Measurements from ENCODE around the gene ENO1.

Gene ENO1

DNA sequence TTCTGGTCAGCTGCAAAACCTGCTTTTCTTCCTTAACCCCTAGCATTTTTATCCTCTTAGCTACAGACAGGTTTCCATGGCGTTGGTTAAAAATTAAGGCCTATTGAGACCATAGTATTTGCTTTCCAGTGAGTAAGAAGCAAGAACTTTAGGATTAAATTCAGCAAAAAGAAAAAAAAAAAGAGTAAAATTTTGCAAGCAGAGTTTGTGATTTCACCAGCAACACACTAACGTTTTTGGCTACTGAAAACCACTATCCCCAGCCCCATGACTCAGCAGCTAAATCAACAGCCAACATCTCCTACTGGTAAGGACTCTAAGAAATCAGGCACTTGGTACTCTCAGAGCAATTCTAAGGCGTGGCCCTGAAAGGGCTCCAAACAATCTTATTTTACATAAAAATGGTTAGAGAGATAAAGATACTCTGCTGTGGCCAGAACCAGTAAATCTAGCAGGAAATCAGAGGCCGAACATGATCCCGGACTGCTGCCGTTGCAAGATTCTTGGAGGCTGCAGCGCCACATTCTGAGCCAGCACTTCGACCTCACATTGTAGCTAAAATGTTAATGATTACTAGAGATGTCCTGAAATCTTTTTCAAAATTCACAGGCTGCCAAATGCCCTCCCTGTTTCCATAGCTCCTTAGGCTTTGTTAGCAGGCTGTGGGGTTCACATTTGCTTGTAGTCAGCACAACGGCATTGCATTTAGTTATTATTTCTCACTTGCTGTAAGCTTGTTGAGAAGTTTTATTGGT, 1.6 kb upstream of the ENO1 start:
- TF ChIP-seq POLR2A (IDR thresholded peaks at IDR 0.05; ENCODE audit: extremely low read depth, insufficient read length) (peak; percentile 25), MYC (IDR thresholded peaks at IDR 0.05; ENCODE audit: low read depth, low read length) (no peak)
- TF ChIP-seq, protein P1, sequence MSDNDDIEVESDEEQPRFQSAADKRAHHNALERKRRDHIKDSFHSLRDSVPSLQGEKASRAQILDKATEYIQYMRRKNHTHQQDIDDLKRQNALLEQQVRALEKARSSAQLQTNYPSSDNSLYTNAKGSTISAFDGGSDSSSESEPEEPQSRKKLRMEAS (IDR thresholded peaks at IDR 0.05; ENCODE audit: low read depth, low read length): 0 out of 2 replicates have a peak, but pooled peaks have one; percentile 14
- TF ChIP-seq, protein P2, sequence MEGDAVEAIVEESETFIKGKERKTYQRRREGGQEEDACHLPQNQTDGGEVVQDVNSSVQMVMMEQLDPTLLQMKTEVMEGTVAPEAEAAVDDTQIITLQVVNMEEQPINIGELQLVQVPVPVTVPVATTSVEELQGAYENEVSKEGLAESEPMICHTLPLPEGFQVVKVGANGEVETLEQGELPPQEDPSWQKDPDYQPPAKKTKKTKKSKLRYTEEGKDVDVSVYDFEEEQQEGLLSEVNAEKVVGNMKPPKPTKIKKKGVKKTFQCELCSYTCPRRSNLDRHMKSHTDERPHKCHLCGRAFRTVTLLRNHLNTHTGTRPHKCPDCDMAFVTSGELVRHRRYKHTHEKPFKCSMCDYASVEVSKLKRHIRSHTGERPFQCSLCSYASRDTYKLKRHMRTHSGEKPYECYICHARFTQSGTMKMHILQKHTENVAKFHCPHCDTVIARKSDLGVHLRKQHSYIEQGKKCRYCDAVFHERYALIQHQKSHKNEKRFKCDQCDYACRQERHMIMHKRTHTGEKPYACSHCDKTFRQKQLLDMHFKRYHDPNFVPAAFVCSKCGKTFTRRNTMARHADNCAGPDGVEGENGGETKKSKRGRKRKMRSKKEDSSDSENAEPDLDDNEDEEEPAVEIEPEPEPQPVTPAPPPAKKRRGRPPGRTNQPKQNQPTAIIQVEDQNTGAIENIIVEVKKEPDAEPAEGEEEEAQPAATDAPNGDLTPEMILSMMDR (IDR thresholded peaks at IDR 0.05; ENCODE audit: low read depth, low read length): no peak
- peak; percentile 92 for DNase-seq (ENCODE audit: low read depth)
- peak overlapping the region; percentile 68 for H3K4me3 ChIP-seq (ENCODE audit: low read depth, low read length)

DNA sequence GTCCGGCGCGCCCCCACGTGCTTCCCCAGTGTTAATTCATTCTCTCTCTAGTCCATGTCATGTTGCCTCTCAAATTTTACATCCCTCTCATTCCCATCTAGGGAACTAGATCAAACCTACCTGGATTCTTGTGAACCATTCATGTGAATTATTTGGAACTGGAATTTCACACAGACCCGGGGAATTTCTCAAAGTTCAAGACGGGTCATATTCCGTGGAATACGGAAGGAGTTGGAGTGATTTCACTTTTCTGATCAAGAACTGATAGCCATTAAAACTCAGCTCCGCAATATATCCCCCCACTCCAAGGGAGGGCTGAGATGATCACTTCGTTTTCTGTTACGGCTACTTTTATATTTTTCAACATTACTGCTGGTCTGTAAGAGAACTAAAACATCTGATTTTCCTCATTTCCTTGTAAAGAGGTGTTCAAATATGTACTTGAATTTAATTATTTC, 1.0 kb upstream of the ENO1 start:
- peak overlapping the region; percentile 68 for H3K4me3 ChIP-seq (ENCODE audit: low read depth, low read length)
- TF ChIP-seq, protein P2 (IDR thresholded peaks at IDR 0.05; ENCODE audit: low read depth, low read length): no peak
- TF ChIP-seq POLR2A (IDR thresholded peaks at IDR 0.05; ENCODE audit: extremely low read depth, insufficient read length) (no peak), MYC (IDR thresholded peaks at IDR 0.05; ENCODE audit: low read depth, low read length) (no peak)
- TF ChIP-seq, protein P1 (IDR thresholded peaks at IDR 0.05; ENCODE audit: low read depth, low read length): no peak
- no peak for DNase-seq (ENCODE audit: low read depth)

DNA sequence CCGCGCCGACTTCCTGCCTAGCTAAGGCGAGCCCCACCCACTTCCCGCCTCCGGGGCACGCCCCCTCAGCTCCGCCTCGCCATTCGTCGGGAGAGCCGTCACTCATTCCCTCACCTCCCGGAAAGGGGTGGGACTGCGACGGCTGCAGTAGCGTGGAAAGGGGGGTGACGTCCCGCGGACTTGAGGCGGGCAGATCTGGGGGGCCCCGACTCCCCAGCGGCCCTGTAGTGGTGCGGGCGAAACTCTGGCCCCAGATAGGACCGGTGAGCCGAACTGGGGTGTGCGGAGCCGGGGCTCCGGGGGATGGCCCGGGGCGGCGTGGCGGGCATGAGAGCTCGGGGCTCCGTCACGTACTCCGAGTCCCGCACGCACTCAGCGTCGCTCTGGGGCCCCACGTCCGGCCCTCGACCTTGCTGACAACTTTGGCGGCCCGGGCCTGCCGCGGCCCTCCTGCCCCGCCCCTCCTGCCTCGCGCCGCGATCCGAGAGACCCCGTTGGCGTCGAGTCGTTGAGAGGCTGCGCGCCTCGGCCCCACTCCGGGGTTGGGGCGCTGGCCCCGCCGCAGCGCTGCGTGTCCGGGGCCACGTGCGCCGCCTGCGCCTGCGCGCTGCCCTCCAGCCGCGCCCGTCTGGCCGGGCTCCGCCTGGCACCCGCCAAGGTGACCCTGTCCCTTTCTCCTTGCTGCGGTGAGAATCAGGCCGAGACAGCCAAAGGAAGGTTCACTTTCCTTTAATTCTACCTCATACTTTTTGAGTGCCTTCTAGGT, 395 bp upstream of the ENO1 start:
- TF ChIP-seq POLR2A (IDR thresholded peaks at IDR 0.05; ENCODE audit: extremely low read depth, insufficient read length) (peak; percentile 56), MYC (IDR thresholded peaks at IDR 0.05; ENCODE audit: low read depth, low read length) (peak; percentile 81)
- TF ChIP-seq, protein P2 (IDR thresholded peaks at IDR 0.05; ENCODE audit: low read depth, low read length): no peak
- TF ChIP-seq, protein P1 (IDR thresholded peaks at IDR 0.05; ENCODE audit: low read depth, low read length): peak; percentile 93
- DNase-seq (ENCODE audit: low read depth): peak; percentile 97
- peak overlapping the region; percentile 99 for H3K4me3 ChIP-seq (ENCODE audit: low read depth, low read length)

DNA sequence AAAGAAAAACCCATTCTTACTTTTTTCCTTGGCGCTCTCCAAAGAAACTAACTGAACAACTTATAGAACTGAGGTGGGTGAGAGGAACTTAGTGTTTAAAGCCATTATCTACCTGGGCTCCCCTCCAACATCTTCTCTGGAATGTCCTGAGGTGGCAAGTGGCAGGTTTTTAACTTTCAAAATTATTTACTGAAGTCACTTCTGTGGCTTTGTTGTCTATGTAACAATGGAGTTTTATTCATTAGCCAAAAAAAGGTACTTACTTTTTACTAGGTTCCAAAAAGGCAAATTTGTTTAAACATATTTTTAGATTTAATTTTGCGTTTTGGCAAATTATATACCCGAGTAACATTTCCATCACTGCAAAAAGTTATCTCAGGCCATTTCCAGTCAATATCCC, 2.4 kb downstream of the ENO1 start:
- H3K4me3 ChIP-seq (ENCODE audit: low read depth, low read length): peak overlapping the region; percentile 99
- TF ChIP-seq, protein P2 (IDR thresholded peaks at IDR 0.05; ENCODE audit: low read depth, low read length): no peak
- TF ChIP-seq MYC (IDR thresholded peaks at IDR 0.05; ENCODE audit: low read depth, low read length): no peak
- TF ChIP-seq, protein P1 (IDR thresholded peaks at IDR 0.05; ENCODE audit: low read depth, low read length): no peak
- no peak for TF ChIP-seq POLR2A (IDR thresholded peaks at IDR 0.05; ENCODE audit: extremely low read depth, insufficient read length)
- DNase-seq (ENCODE audit: low read depth): peak; percentile 6

DNA sequence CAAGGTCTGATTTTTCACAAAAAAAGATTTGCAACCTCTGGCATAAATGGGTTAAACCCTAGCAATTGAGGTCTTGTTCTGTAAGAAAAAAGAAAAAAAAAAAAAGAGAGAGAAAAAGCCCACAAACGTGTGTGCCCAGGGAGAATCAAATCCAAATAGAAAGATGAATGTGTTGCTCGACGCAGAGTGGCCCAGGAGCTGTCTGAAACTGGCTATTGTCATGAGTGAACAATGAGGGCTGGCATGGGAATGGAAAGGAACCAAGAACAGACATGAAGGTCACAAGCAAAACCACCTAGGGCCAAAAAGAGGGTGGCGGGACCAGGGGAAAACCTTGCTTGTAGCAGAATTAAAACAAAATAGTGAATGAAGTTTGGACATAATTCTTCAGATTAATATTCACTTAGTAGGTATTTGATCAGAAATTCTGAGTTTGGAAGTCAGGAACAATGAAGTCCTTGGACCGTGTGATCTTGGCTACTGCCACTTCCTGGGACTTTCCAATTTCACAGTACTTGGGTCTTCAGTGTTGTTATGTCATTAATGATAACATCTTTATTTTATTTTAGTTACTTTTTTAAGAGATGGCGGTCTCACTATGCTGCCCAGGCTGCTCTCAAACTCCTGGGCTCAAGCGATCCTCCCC, 3.1 kb downstream of the ENO1 start:
- TF ChIP-seq, protein P1 (IDR thresholded peaks at IDR 0.05; ENCODE audit: low read depth, low read length): no peak
- TF ChIP-seq MYC (IDR thresholded peaks at IDR 0.05; ENCODE audit: low read depth, low read length): no peak
- TF ChIP-seq, protein P2 (IDR thresholded peaks at IDR 0.05; ENCODE audit: low read depth, low read length): no peak
- no peak for TF ChIP-seq POLR2A (IDR thresholded peaks at IDR 0.05; ENCODE audit: extremely low read depth, insufficient read length)
- DNase-seq (ENCODE audit: low read depth): peak; percentile 52
- H3K4me3 ChIP-seq (ENCODE audit: low read depth, low read length): peak overlapping the region; percentile 99
